CD14-positive monocyte (primary cell): ENCODE data around the gene ATP2C1. TPM values are rescaled to one million over a fixed set of nuclear protein-coding genes. Genes with fewer than 3 reads are reported as not detected.
A peak's percentile ranks its signal among the peaks of the same experiment; 100 is the strongest.

Source experiments
- DNase-seq, 3 donors: peaks; one replicate each; pipeline ENCODE4 v3.0.0-alpha.2; 2011 to 2022
- H2AFZ ChIP-seq: 2 replicates; pipeline ENCODE4 v1.6.0; 2012; ENCODE audit warnings: mild to moderate bottlenecking, low read depth, low read length, inconsistent platforms; ENCODE audit not compliant: insufficient read depth, poor library complexity, severe bottlenecking
- H3K27ac ChIP-seq, 2 donors: 1 replicate in 1 of 2; 2 replicates in 1 of 2; pipeline ENCODE4 v1.5.1; 2012 to 2013; ENCODE audit warnings: low read length in 2 of 2, control low read depth in 1 of 2, inconsistent platforms in 1 of 2, low read depth in 1 of 2, mild to moderate bottlenecking in 1 of 2
- H3K27me3 ChIP-seq, 2 donors: one replicate each; pipeline versions ENCODE4 v1.6.0 to v1.6.1; 2011 to 2013; ENCODE audit warnings: low read length in 2 of 2; ENCODE audit not compliant: control insufficient read depth in 2 of 2, insufficient read depth in 2 of 2
- H3K36me3 ChIP-seq, 2 donors: replicated peaks in 1 of 2; 1 replicate in 1 of 2; 2 replicates in 1 of 2; pipeline versions ENCODE4 v1.5.1 to v1.6.1; 2012 to 2013; ENCODE audit warnings: low read length in 2 of 2, control low read depth in 1 of 2, inconsistent platforms in 1 of 2, mild to moderate bottlenecking in 1 of 2; ENCODE audit not compliant: insufficient read depth in 2 of 2, control insufficient read depth in 1 of 2
- H3K4me1 ChIP-seq, 2 donors: 1 replicate in 1 of 2; 2 replicates in 1 of 2; pipeline versions ENCODE4 v1.5.1 to v1.6.1; 2012 to 2013; ENCODE audit warnings: low read length in 2 of 2, control low read depth in 1 of 2, inconsistent platforms in 1 of 2, mild to moderate bottlenecking in 1 of 2, moderate library complexity in 1 of 2; ENCODE audit not compliant: insufficient read depth in 2 of 2, control insufficient read depth in 1 of 2
- H3K4me2 ChIP-seq: replicated peaks from 2 replicates; pipeline ENCODE3; 2012; ENCODE audit warnings: low read length, moderate library complexity, mild to moderate bottlenecking; ENCODE audit not compliant: poor library complexity, severe bottlenecking; ENCODE audit errors: extremely low read depth
- H3K4me3 ChIP-seq, 3 experiments: fragments of 200-600 bp in 1 of 3; sonication (generic) in 1 of 3; replicated peaks in 1 of 3; 1 replicate in 2 of 3; 2 replicates in 1 of 3; pipeline ENCODE4 v1.5.1; 2011 to 2013; ENCODE audit warnings: low read length in 3 of 3, mild to moderate bottlenecking in 3 of 3, control low read depth in 2 of 3, low read depth in 2 of 3, inconsistent platforms in 1 of 3, moderate library complexity in 1 of 3
- H3K79me2 ChIP-seq: 2 replicates; pipeline ENCODE4 v1.6.0; 2012; ENCODE audit warnings: mild to moderate bottlenecking, control low read depth, inconsistent platforms, low read length, moderate library complexity; ENCODE audit not compliant: insufficient read depth
- H3K9ac ChIP-seq: 2 replicates; pipeline ENCODE4 v1.6.0; 2017; ENCODE audit warnings: low read length, mild to moderate bottlenecking; ENCODE audit not compliant: insufficient read depth, poor library complexity, severe bottlenecking
- H3K9me3 ChIP-seq, 2 donors: replicated peaks in 1 of 2; 1 replicate in 1 of 2; 2 replicates in 1 of 2; pipeline versions ENCODE4 v1.5.1 to v1.6.1; 2012 to 2013; ENCODE audit warnings: low read length in 2 of 2, control low read depth in 1 of 2; ENCODE audit not compliant: control insufficient read depth in 1 of 2, insufficient read depth in 1 of 2
- H4K20me1 ChIP-seq: 2 replicates; pipeline ENCODE4 v1.6.0; 2012; ENCODE audit warnings: mild to moderate bottlenecking, low read length, control low read depth, moderate library complexity; ENCODE audit not compliant: insufficient read depth
- H3K27ac Mint-ChIP-seq, 7 donors: one replicate each; pipeline ENCODE4 v1.8.0; 2020; ENCODE audit warnings: mild to moderate bottlenecking in 7 of 7, mixed read lengths in 7 of 7, moderate library complexity in 6 of 7, inconsistent platforms in 2 of 7
- H3K27me3 Mint-ChIP-seq, 3 donors: one replicate each; pipeline ENCODE4 v1.8.0; 2021 to 2022; ENCODE audit warnings: low read depth in 3 of 3, mild to moderate bottlenecking in 3 of 3, mixed read lengths in 3 of 3, moderate library complexity in 3 of 3, inconsistent platforms in 1 of 3
- H3K36me3 Mint-ChIP-seq, 2 donors: one replicate each; pipeline ENCODE4 v1.8.0; 2020; ENCODE audit warnings: mixed read lengths in 2 of 2, inconsistent platforms in 1 of 2, mild to moderate bottlenecking in 1 of 2
- H3K4me1 Mint-ChIP-seq: one replicate; pipeline ENCODE4 v1.8.0; 2020; ENCODE audit warnings: mild to moderate bottlenecking, mixed read lengths
- H3K4me3 Mint-ChIP-seq, 2 donors: one replicate each; pipeline ENCODE4 v1.8.0; 2020; ENCODE audit warnings: mild to moderate bottlenecking in 2 of 2, mixed read lengths in 2 of 2, moderate library complexity in 1 of 2
- H3K9me3 Mint-ChIP-seq, 7 donors: one replicate each; pipeline ENCODE4 v1.8.0; 2020 to 2022; ENCODE audit warnings: mixed read lengths in 7 of 7, mild to moderate bottlenecking in 6 of 7, moderate library complexity in 6 of 7, inconsistent platforms in 2 of 7
- CTCF ChIP-seq: fragments of 200-600 bp; IDR thresholded peaks from one replicate; pipeline ENCODE4 v1.8.0; 2022; ENCODE audit warnings: antibody characterized with exemption, mild to moderate bottlenecking
- WGBS: methylation state at CpG from one replicate; pipeline ENCODE4 v1.1.5; 2013; ENCODE audit warnings: missing lambda C conversion rate; ENCODE audit not compliant: insufficient coverage; 5-methylcytosine and 5-hydroxymethylcytosine counted together
- intact Hi-C, 2 donors: fragments of 100-400 bp; cut with micrococcal nuclease; formaldehyde crosslinking; loops; one replicate each; pipeline versions ENCODE4 v1.15.0 to v1.15.1; 2023
- polyA plus RNA-seq, 3 donors: library from polyadenylated mRNA; depleted of rRNA in 1 of 3; unstranded in 2 of 3; stranded (reverse) in 1 of 3; fragments of 300-500 nt in 2 of 3; fragments of >200 nt in 1 of 3; fragmentation: Illumina TruSeq in 2 of 3; gene quantifications; 1 replicate in 2 of 3; 2 replicates in 1 of 3; pipeline ENCODE4 v1.2.3, GENCODE V29; 2012 to 2021

ATP2C1 gene
- polyA plus RNA-seq, 3 donors = 11.7 to 22.0 (median 12.2) TPM

- TF ChIP-seq CTCF = no peak
- Histone ChIP-seq H3K79me2 (peaks cover 18% of the 10 kb centered on the region), H3K9me3 (no peaks in the 10 kb centered on the region), H3K4me3 (no peak overlapping the region), H3K4me1 (peaks cover 12 to 17% of the 10 kb centered on the region in 2 donors), H3K27me3 (no peaks in the 10 kb centered on the region), H4K20me1 (no peaks in the 10 kb centered on the region), H3K9ac (no peak overlapping the region), H3K27ac (no peak overlapping the region), H3K4me2 (no peak overlapping the region), H3K36me3 (peaks cover 5 to 12% of the 10 kb centered on the region in 2 donors), H2AFZ (no peak overlapping the region)
- Mint-ChIP-seq H3K4me3 (no peak overlapping the region), H3K27ac (peak overlapping the region in 1 of 7 donors; percentile 42), H3K4me1 (peaks cover 21% of the 10 kb centered on the region), H3K36me3 (peaks cover 8 to 11% of the 10 kb centered on the region in 2 donors), H3K9me3 (no peaks in the 10 kb centered on the region), H3K27me3 (no peaks in the 10 kb centered on the region)
- intact Hi-C loops = no loop called here
- WGBS = no CpG with 5 or more reads among the region's 3 CpGs
- no peak for DNase-seq
These were observed 135.0 kb downstream of the ATP2C1 start for GRCh38 chr3:131028844-131029243.

- Histone ChIP-seq H4K20me1 (no peaks in the 10 kb centered on the region), H3K79me2 (no peaks in the 10 kb centered on the region), H3K9me3 (no peaks in the 10 kb centered on the region), H3K36me3 (no peaks in the 10 kb centered on the region), H2AFZ (no peak overlapping the region), H3K4me2 (no peak overlapping the region), H3K4me3 (no peak overlapping the region), H3K27ac (no peak overlapping the region), H3K27me3 (no peaks in the 10 kb centered on the region), H3K9ac (no peak overlapping the region), H3K4me1 (peaks cover 0 to 5% of the 10 kb centered on the region in 2 donors)
- no peaks in the 10 kb centered on the region for H3K36me3 Mint-ChIP-seq
- intact Hi-C loops = loop anchor here in 1 of 2 donors (10.0 kb wide), 1 partner anchor 1003 kb away; the partner anchor contains the start of gene CPNE4
- TF ChIP-seq CTCF = no peak
- H3K27me3 Mint-ChIP-seq = peaks cover 0 to 3% (median 0%) of the 10 kb centered on the region in 3 donors
- no peak for DNase-seq
- no CpG with 5 or more reads among the region's 3 CpGs for WGBS
- H3K4me3 Mint-ChIP-seq = no peak overlapping the region
- H3K27ac Mint-ChIP-seq = no peak overlapping the region
- H3K4me1 Mint-ChIP-seq = peaks cover 5% of the 10 kb centered on the region
- no peaks in the 10 kb centered on the region for H3K9me3 Mint-ChIP-seq
These were observed 137.8 kb downstream of the ATP2C1 start for GRCh38 chr3:131031660-131032059.
